Kidney (tissue), 14 donors: ENCODE results near the gene WDR44. TPM values are rescaled to one million over a fixed set of nuclear protein-coding genes. Genes with fewer than 3 reads are reported as not detected.

Source experiments
- DNase-seq, 5 donors: peaks; one replicate each; pipeline ENCODE4 v3.0.0-alpha.2; 2013 to 2020
- FAIRE-seq: peaks from 2 replicates; lab custom pipeline; 2012; peaks lifted over from hg19 to GRCh38; lab: Jason Lieb, UNC
- H3K27ac ChIP-seq, 2 donors: one replicate each; pipeline ENCODE4 v1.7.0; 2013; ENCODE audit warnings: low read depth in 2 of 2, low read length in 2 of 2, inconsistent platforms in 1 of 2
- H3K27me3 ChIP-seq: one replicate; pipeline ENCODE4 v1.7.1; 2013; ENCODE audit warnings: low read length, inconsistent platforms; ENCODE audit not compliant: control insufficient read depth, insufficient read depth
- H3K36me3 ChIP-seq, 3 donors: one replicate each; pipeline versions ENCODE4 v1.7.0 to v1.7.1; 2013; ENCODE audit warnings: low read length in 3 of 3, control low read depth in 1 of 3, inconsistent platforms in 1 of 3; ENCODE audit not compliant: insufficient read depth in 3 of 3, control insufficient read depth in 2 of 3
- H3K4me1 ChIP-seq, 3 donors: one replicate each; pipeline versions ENCODE4 v1.7.0 to v1.7.1; 2013; ENCODE audit warnings: low read length in 3 of 3, inconsistent platforms in 1 of 3, low read depth in 1 of 3; ENCODE audit not compliant: control insufficient read depth in 2 of 3, insufficient read depth in 2 of 3
- H3K4me3 ChIP-seq, 3 donors: one replicate each; pipeline versions ENCODE4 v1.7.0 to v1.8.1; 2013; ENCODE audit warnings: low read length in 3 of 3, control low read depth in 1 of 3, inconsistent platforms in 1 of 3
- H3K9ac ChIP-seq, 3 donors: one replicate each; pipeline versions ENCODE4 v1.7.0 to v1.7.1; 2013; ENCODE audit warnings: low read length in 3 of 3, control low read depth in 1 of 3, inconsistent platforms in 1 of 3
- H3K9me3 ChIP-seq, 3 donors: one replicate each; pipeline versions ENCODE4 v1.7.0 to v1.7.1; 2013; ENCODE audit warnings: low read length in 3 of 3, control low read depth in 1 of 3, inconsistent platforms in 1 of 3; ENCODE audit not compliant: control insufficient read depth in 2 of 3, insufficient read depth in 1 of 3
- CTCF ChIP-seq: IDR thresholded peaks from 3 replicates; pipeline ENCODE4 v1.5.1; 2012; ENCODE audit warnings: mild to moderate bottlenecking, moderate library complexity, borderline replicate concordance; ENCODE audit not compliant: insufficient read depth; ENCODE audit errors: extremely low read depth
- intact Hi-C: fragments of 100-400 bp; cut with DNase I; formaldehyde crosslinking; loops from one replicate; pipeline ENCODE4 v1.11.1; 2022
- polyA plus RNA-seq: library from polyadenylated mRNA; stranded (reverse); fragments of 350-450 nt; fragmentation: Illumina TruSeq; extraction: RNeasy Lipid Tissue Mini Kit (QIAGEN cat#74804); gene quantifications from one replicate; pipeline ENCODE4 v1.2.3, GENCODE V29; 2014; ENCODE audit warnings: low read depth, low replicate concordance; ENCODE audit not compliant: insufficient read depth
- total RNA-seq: library from RNA; stranded (reverse); fragmentation: NEBNext Ultra II Directional; extraction: Animal tissue kit (Norgen Biotek cat#: 25700); gene quantifications from one replicate; pipeline ENCODE4 v1.2.1, GENCODE V29; 2021
- donor health status: control.
- donor health status: control.
- donor health status: control.
- donor health status: control.
- donor health status: control.
- donor health status: DM: yes; HTN: yes; CAD: no.
- donor health status: Normal renal cell carcinoma (clear cell type).

The WDR44 gene
- total and polyA plus RNA-seq, 2 donors from 2014 or later, result 3.6 to 15.5 TPM

- peak overlapping the region; percentile 23 to 89 (median 71) for H3K9ac ChIP-seq
- H3K4me3 ChIP-seq, result peak overlapping the region; percentile 78 to 86 (median 81)
- no peaks in the 10 kb centered on the region for H3K27me3 ChIP-seq
- no peak overlapping the region for H3K27ac ChIP-seq
- H3K4me1 ChIP-seq, result peaks cover 0 to 2% (median 0%) of the 10 kb centered on the region in 3 donors
- H3K9me3 ChIP-seq, result no peaks in the 10 kb centered on the region
- no peaks in the 10 kb centered on the region for H3K36me3 ChIP-seq
- intact Hi-C loops, result no loop called here
- FAIRE-seq (no peak), DNase-seq (peak in 2 of 5 donors; percentile 14 to 19)
- no peak for TF ChIP-seq CTCF
These were observed 1.2 kb downstream of the WDR44 start for GRCh38 chrX:118347131-118347530.

GRCh38 chrX:118347736-118348135 lies 1.8 kb downstream of the WDR44 start:
- DNase-seq (no peak), FAIRE-seq (no peak)
- TF ChIP-seq CTCF, result no peak
- Histone ChIP-seq H3K27me3 (no peaks in the 10 kb centered on the region), H3K4me1 (peaks cover 0 to 2% (median 0%) of the 10 kb centered on the region in 3 donors), H3K36me3 (no peaks in the 10 kb centered on the region), H3K4me3 (peak overlapping the region; percentile 78 to 86 (median 81)), H3K27ac (no peak overlapping the region), H3K9me3 (no peaks in the 10 kb centered on the region), H3K9ac (peak overlapping the region in 1 of 3 donors; percentile 71)
- intact Hi-C loops, result no loop called here

GRCh38 chrX:118348186-118348810 lies 2.4 kb downstream of the WDR44 start:
- Histone ChIP-seq H3K4me3 (peak overlapping the region in 1 of 3 donors; percentile 81), H3K27ac (no peak overlapping the region), H3K27me3 (no peaks in the 10 kb centered on the region), H3K36me3 (no peaks in the 10 kb centered on the region), H3K9ac (no peak overlapping the region), H3K4me1 (peaks cover 0 to 2% (median 0%) of the 10 kb centered on the region in 3 donors), H3K9me3 (no peaks in the 10 kb centered on the region)
- DNase-seq (no peak), FAIRE-seq (no peak)
- TF ChIP-seq CTCF, result no peak
- intact Hi-C loops, result no loop called here

- no peak overlapping the region for H3K9ac ChIP-seq
- H3K27ac ChIP-seq, result no peak overlapping the region
- H3K4me3 ChIP-seq, result no peak overlapping the region
- FAIRE-seq (no peak), DNase-seq (no peak)
- H3K27me3 ChIP-seq, result no peaks in the 10 kb centered on the region
- H3K36me3 ChIP-seq, result no peaks in the 10 kb centered on the region
- no peak for TF ChIP-seq CTCF
- H3K9me3 ChIP-seq, result no peaks in the 10 kb centered on the region
- peaks cover 0 to 2% (median 0%) of the 10 kb centered on the region in 3 donors for H3K4me1 ChIP-seq
- intact Hi-C loops, result no loop called here
These were observed 3.3 kb downstream of the WDR44 start for GRCh38 chrX:118349188-118349587.
